ENCODE measurements around the gene NFIA.

DNA sequence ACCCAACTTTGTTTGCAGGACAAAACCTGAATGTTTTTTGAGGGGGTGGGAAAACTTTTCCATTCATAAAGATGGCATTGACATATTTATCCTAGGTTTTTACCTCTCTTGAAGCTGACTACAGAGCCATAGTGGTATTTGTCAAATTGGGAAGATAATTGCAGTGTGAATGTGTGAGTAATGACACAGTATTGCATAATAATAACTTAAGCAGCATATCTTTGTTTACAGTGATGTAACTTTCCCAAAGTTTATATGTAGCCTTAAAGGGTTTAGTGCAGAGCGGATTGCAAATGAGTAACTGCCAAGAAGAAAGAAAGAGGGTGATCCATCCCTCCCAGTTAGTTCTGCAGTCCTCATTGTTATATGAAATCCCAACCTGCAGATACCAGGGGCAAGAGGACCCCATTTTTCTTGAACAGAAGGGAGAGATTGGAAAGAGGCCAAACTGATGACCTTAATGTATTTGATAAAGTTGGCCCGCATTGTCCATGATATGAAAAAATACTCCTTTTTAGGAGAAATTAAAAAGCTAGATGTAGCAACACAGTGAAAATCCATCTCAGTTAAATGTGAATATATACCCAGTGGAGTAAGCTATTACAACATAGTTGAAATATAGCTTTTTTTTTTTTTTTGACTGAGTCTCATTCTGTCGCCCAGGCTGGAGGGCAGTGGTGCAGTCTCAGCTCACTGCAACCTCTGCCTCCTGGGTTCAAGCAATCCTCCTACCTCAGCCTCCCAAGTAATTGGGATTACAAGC is 23.7 kb upstream of the NFIA start:
- no peak for TF ChIP-seq SIN3A (IDR thresholded peaks at IDR 0.05; ENCODE audit: borderline replicate concordance, low read depth, low read length)
- no peak for TF ChIP-seq FOXA1 (IDR thresholded peaks at IDR 0.05)
- TF ChIP-seq FOXA1 (CRISPR knock-in tag; IDR thresholded peaks at IDR 0.05): no peak
- no peak for TF ChIP-seq TBL1XR1 (IDR thresholded peaks at IDR 0.05; ENCODE audit: borderline replicate concordance, low read length, partially characterized antibody)
- no peak for TF ChIP-seq PHF8 (CRISPR knock-in tag; IDR thresholded peaks at IDR 0.05)
- TF ChIP-seq EZH2 (conservative IDR thresholded peaks at IDR 0.05; ENCODE audit: low read depth, low read length): no peak
- TF ChIP-seq, protein P1, sequence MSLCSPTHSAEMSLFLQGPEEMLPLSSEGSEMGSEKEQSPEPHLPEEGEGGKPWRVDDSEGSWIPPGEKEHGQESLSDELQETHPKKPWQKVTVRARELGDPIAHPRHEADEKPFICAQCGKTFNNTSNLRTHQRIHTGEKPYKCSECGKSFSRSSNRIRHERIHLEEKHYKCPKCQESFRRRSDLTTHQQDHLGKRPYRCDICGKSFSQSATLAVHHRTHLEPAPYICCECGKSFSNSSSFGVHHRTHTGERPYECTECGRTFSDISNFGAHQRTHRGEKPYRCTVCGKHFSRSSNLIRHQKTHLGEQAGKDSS (CRISPR knock-in tag; IDR thresholded peaks at IDR 0.05; ENCODE audit: borderline replicate concordance, low read depth): no peak
- TF ChIP-seq SOX6 (IDR thresholded peaks at IDR 0.05): no peak
- TF ChIP-seq SOX6 (CRISPR knock-in tag; IDR thresholded peaks at IDR 0.05): no peak
- TF ChIP-seq, protein P2, sequence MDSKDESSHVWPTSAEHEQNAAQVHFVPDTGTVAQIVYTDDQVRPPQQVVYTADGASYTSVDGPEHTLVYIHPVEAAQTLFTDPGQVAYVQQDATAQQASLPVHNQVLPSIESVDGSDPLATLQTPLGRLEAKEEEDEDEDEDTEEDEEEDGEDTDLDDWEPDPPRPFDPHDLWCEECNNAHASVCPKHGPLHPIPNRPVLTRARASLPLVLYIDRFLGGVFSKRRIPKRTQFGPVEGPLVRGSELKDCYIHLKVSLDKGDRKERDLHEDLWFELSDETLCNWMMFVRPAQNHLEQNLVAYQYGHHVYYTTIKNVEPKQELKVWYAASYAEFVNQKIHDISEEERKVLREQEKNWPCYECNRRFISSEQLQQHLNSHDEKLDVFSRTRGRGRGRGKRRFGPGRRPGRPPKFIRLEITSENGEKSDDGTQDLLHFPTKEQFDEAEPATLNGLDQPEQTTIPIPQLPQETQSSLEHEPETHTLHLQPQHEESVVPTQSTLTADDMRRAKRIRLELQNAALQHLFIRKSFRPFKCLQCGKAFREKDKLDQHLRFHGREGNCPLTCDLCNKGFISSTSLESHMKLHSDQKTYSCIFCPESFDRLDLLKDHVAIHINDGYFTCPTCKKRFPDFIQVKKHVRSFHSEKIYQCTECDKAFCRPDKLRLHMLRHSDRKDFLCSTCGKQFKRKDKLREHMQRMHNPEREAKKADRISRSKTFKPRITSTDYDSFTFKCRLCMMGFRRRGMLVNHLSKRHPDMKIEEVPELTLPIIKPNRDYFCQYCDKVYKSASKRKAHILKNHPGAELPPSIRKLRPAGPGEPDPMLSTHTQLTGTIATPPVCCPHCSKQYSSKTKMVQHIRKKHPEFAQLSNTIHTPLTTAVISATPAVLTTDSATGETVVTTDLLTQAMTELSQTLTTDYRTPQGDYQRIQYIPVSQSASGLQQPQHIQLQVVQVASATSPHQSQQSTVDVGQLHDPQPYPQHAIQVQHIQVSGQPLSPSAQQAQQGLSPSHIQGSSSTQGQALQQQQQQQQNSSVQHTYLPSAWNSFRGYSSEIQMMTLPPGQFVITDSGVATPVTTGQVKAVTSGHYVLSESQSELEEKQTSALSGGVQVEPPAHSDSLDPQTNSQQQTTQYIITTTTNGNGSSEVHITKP (CRISPR knock-in tag; IDR thresholded peaks at IDR 0.05; ENCODE audit: low read depth): no peak
- no peak for TF ChIP-seq MTA1 (CRISPR knock-in tag; IDR thresholded peaks at IDR 0.05; ENCODE audit: borderline replicate concordance)
- TF ChIP-seq TAF1 (CRISPR knock-in tag; IDR thresholded peaks at IDR 0.05): no peak
